Glomerular visceral epithelial cell (primary cell): ENCODE measurements around the gene MYO1C.
"Not testable (repeated sequence)": the region's sequence is repeated elsewhere in the genome, so short reads cannot be mapped to it uniquely, and the experiment has no call there.

Experiments
- DNase-seq: peaks from one replicate; pipeline ENCODE4 v3.0.0-alpha.2; 2016; ENCODE audit errors: extremely low spot score

The MYO1C gene

DNA sequence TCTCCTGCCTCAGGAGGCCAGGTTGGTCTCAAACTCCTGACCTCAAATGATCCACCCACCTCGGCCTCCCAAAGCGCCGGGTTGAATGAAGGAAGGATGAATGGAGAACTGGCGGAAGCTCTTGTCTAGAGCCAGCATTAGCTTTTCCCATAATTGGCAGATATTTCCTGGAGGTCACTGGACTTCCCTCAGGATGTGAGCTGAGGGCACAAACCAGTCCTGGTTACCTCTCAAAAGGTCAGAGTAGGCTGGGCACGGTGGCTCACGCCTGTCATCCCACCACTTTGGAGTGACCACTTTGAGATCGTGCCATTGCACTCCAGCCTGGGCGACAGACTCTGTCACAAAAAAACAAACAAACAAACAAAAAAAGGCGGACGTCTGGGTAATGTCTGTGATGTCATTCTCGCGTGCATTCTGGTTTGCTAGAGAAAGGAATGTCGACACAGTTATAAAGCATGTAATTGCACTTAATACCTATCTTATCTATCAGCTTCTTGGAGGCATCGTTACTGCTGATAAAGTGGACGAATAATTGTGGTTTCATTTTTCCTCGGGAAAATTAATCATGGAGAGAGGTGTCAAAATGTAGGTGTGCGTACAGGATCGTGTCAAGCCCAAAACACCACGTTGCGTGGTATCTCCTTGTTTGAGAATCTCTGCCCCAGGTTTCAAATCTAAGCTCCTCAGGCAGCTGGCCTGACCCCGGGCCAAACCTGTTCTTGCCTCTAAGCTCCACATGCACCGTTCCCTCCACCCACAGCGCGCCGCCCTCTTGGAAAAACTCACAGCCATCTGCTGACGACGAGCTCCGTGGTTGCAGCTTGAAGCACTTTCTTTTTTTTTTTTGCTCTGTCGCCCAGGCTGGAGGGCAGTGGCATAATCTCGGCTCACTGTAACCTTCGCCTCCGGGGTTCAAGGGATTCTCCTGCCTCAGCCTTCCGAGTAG lies 30.0 kb downstream of the MYO1C start:
- DNase-seq: no peak

- DNase-seq: no peak
Observed at GRCh38 chr17:1461198-1461944, 31.1 kb downstream of the MYO1C start.

- peak; percentile 66 for DNase-seq
Observed at GRCh38 chr17:1460233-1460632, 32.3 kb downstream of the MYO1C start.

- DNase-seq: peak; percentile 97
Observed at GRCh38 chr17:1455797-1456599, 36.5 kb downstream of the MYO1C start, which contains the start of gene CRK. CRK (minus strand) TSS chr17:1456232; CDS start chr17:1456117, 115 bp downstream.

- DNase-seq: peak; percentile 77
Observed at GRCh38 chr17:1455291-1455796, 37.1 kb downstream of the MYO1C start.

- DNase-seq: no peak
Observed at GRCh38 chr17:1454541-1454940, 37.9 kb downstream of the MYO1C start.

DNA sequence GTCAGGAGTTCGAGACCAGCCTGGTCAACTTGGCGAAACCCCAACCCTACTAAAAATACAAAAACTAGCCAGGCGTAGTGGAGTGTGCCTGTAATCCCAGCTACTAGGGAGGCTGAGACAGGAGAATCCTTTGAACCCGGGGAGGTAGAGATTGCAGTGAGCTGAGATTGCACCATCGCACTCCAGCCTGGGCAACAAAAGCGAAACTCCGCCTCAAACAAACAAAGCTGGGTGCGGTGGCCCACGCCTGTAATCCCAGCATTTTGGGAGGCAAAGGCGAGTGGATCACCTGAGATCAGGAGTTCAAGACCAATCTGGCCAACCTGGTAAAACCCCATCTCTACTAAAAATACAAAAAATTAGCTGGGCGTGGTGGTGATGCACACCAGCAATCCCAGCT lies 38.8 kb downstream of the MYO1C start:
- DNase-seq: not testable (repeated sequence)

- no peak for DNase-seq
Observed at GRCh38 chr17:1452836-1453235, 39.6 kb downstream of the MYO1C start.

GRCh38 chr17:1450261-1450660 lies 42.2 kb downstream of the MYO1C start:
- DNase-seq: not testable (repeated sequence)

- DNase-seq: no peak
Observed at GRCh38 chr17:1449412-1449967, 43.0 kb downstream of the MYO1C start.

DNA sequence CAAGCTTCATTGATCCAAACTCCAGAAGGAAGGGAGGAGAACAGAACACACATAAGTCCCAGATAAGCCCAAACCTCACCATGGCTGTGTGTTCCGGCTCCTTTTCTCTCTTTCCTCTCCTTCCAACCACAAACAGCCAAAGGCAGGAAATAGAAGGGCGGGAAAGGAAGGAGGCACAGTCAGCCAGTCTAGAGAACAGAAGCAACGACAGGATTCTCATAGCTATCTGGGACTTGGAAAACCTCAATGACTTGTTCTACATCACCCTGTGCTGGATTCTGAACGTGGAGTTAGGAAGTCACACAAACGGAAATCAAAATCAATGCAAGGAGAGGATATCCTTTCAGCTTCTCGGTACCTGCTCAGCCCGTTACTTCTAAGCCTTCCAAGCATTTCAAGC lies 45.4 kb downstream of the MYO1C start:
- no peak for DNase-seq

DNA sequence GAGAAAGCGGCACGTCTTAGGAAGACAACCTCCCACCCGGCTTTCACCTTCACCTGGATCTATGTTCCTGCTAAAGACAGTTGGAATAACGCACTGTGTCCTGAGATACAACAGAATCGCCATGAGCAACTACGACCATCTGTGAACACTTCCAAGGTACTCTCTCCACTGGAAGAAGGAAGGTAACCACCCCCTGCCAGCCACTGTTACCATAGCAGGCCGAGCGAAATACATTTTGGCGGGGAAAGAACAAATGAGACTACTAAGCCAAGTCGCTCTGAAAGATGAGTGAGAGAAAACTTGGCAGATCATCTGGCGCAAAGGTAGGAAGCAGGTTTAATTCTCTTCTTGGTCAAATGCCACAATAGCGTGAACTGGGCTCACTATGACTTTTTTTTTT lies 46.3 kb downstream of the MYO1C start:
- no peak for DNase-seq

DNA sequence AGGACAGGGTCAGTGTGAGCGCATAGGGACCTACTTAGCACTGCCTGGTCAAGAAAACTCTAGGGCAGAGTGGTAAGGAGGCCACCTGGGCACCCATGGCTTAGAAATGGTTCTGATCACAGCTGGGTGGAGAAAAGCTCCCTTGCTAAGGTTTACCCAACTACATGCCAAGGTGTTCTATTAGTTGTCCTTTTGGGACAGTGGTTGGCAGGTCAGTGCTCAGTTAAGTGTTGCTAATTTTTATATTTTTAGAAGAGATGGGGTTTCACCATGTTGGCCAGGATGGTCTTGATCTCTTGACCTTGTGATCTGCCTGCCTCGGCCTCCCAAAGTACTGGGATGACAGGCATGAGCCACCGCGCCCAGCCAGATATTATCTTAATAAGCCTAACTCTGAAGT lies 46.8 kb downstream of the MYO1C start:
- not testable (repeated sequence) for DNase-seq

DNA sequence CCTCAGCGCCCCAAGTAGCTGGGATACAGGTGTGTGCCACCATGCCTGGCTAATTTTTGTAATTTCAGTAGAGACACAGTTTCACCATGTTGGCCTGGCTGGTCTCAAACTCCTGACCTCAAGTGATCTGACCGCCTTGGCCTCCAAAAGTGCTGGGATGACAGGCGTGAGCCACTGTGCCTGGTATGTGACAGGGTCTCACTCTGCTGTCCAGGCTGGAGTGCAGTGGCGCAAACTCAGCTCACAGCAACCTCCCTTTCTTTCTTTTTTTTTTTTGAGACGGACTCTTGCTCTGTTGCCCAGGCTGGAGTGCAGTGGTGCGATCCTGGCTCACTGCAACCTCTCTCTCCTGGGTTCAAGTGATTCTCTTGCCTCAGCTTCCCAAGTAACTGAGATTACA lies 49.8 kb downstream of the MYO1C start:
- DNase-seq: not testable (repeated sequence)

GRCh38 chr17:1442187-1442586 lies 50.3 kb downstream of the MYO1C start:
- no peak for DNase-seq

DNA sequence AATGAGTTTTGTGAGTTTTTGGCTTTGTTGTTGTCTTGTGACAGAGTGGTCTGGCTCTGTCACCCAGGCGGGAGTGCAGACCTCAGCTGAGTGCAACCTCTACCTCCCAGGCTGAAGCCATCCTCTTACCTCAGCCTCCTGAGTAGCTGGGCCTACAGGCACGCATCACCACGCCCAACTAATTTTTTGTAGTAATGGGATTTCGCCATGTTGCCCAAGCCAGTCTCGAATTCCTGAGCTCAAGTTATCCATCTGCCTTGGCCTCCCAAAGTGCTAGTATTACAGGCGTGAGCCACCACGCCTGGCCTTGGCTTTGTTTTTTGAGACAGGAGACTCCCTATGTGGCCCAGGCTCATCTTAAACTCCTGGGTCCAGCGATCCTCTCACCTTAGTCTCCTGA lies 51.6 kb downstream of the MYO1C start:
- no peak for DNase-seq

GRCh38 chr17:1438593-1439083 lies 53.8 kb downstream of the MYO1C start:
- no peak for DNase-seq

DNA sequence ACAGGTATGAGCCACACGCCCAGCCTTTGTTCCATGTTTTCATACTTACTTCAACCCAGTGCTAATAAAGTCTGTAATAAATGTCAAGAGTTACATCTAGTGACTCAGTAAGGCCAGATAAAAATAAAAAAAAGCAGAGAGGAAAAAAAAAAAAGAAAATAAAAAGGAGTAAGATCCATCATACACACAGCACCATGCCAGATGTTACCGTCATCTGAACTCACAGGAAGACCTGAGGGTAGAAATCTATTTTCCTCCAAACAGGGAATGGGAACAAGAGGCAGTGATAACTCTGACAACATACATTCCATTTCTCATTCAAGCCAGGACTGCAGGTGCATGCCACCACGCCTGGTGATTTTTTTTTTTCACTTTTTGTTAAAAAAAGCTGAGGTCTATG lies 57.2 kb downstream of the MYO1C start:
- no peak for DNase-seq

- no peak for DNase-seq
Observed at GRCh38 chr17:1434150-1434549, 58.3 kb downstream of the MYO1C start.

DNA sequence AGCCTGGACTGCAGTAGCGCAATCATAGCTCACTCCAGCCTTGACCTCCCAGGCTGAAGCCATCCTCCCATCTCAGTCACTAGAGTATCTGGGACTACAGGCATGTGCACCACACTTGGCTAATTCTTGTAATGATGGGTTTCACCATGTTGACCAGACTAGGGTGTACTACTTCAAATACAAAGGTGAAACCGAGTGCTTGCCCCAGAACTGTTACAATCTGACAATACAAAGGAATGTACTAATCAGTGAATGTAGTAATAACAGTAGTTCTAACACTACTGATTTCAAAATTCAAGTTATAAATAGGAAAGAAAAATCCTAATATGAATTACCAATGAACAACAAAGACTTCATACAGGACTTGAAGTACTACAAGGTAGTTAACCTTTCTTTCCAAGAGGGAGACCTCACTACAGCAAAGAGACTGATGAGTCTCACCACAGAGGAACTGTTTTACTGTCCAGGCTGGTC lies 60.8 kb downstream of the MYO1C start:
- DNase-seq: no peak
